ENCODE results near the gene UBAC2.

Gene UBAC2

DNA sequence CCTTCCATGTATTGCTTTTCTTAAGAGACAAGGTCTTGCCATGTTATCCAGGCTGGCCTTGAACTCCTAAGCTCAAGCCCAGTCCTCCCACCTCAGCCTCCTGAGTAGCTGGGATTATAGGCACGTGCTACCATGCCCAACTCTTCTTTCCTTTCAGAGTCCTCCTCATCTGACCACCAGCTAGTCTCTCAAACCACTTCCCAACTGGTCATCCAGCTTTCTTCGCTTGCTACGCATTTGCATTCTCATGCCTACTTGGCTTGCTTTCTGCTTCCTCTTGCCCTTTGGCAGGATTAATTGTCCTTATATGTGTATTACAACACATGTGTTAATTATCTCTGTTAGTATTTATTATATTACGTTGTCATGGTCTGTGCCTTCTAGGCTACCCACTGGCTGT is 51.3 kb downstream of the UBAC2 start:
- CTCF ChIA-PET: interaction anchor here (1.3 to 2.3 kb wide), 3 partner anchors 17 to 185 kb away, joined by 4 to 11 read pairs (median 5); no protein-coding TSS in a partner anchor

GRCh38 chr13:99254830-99255229 is 54.2 kb downstream of the UBAC2 start:
- TF ChIP-seq, protein P1, sequence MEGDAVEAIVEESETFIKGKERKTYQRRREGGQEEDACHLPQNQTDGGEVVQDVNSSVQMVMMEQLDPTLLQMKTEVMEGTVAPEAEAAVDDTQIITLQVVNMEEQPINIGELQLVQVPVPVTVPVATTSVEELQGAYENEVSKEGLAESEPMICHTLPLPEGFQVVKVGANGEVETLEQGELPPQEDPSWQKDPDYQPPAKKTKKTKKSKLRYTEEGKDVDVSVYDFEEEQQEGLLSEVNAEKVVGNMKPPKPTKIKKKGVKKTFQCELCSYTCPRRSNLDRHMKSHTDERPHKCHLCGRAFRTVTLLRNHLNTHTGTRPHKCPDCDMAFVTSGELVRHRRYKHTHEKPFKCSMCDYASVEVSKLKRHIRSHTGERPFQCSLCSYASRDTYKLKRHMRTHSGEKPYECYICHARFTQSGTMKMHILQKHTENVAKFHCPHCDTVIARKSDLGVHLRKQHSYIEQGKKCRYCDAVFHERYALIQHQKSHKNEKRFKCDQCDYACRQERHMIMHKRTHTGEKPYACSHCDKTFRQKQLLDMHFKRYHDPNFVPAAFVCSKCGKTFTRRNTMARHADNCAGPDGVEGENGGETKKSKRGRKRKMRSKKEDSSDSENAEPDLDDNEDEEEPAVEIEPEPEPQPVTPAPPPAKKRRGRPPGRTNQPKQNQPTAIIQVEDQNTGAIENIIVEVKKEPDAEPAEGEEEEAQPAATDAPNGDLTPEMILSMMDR (IDR thresholded peaks at IDR 0.05; ENCODE audit: insufficient read depth, low read length, missing control alignments): no peak
- DNase-seq (ENCODE audit: low read depth, low spot score): no peak
- CTCF ChIA-PET: interaction anchor here (1.3 to 4.8 kb wide), 4 partner anchors 14 to 181 kb away, joined by 9 to 76 read pairs (median 14); partner anchors contain the start of gene UBAC2
- POLR2A ChIA-PET: no interaction called here
- no peak overlapping the region for H3K4me3 ChIP-seq (ENCODE audit: low read depth, low read length)

More for the DNA sequence above, 51.3 kb downstream of the UBAC2 start:
- POLR2A ChIA-PET: no interaction called here
- H3K4me3 ChIP-seq (ENCODE audit: low read depth, low read length): no peak overlapping the region
- DNase-seq (ENCODE audit: low read depth, low spot score): no peak
- TF ChIP-seq, protein P1 (IDR thresholded peaks at IDR 0.05; ENCODE audit: insufficient read depth, low read length, missing control alignments): no peak

GRCh38 chr13:99255271-99255670 is 54.6 kb downstream of the UBAC2 start:
- TF ChIP-seq, protein P1 (IDR thresholded peaks at IDR 0.05; ENCODE audit: insufficient read depth, low read length, missing control alignments): no peak
- ChIA-PET CTCF (interaction anchor here (1.0 to 4.8 kb wide), 5 partner anchors 13 to 180 kb away, joined by 3 to 76 read pairs (median 12); partner anchors contain the start of gene UBAC2), POLR2A (interaction anchor here (1.0 kb wide), 1 partner anchor 55 kb away, joined by 5 read pairs; the partner anchor contains the start of gene UBAC2)
- no peak overlapping the region for H3K4me3 ChIP-seq (ENCODE audit: low read depth, low read length)
- no peak for DNase-seq (ENCODE audit: low read depth, low spot score)

- no peak overlapping the region for H3K4me3 ChIP-seq (ENCODE audit: low read depth, low read length)
- POLR2A ChIA-PET: interaction anchor here (0.7 to 1.0 kb wide), 2 partner anchors 27 to 56 kb away, joined by 3 to 5 read pairs; partner anchors contain the start of gene UBAC2
- CTCF ChIA-PET: interaction anchor here (0.9 to 4.8 kb wide), 7 partner anchors 11 to 179 kb away, joined by 3 to 76 read pairs (median 9); partner anchors contain the start of gene UBAC2
- TF ChIP-seq, protein P1 (IDR thresholded peaks at IDR 0.05; ENCODE audit: insufficient read depth, low read length, missing control alignments): no peak
- DNase-seq (ENCODE audit: low read depth, low spot score): no peak
Observed at GRCh38 chr13:99256283-99256682, 55.6 kb downstream of the UBAC2 start.

DNA sequence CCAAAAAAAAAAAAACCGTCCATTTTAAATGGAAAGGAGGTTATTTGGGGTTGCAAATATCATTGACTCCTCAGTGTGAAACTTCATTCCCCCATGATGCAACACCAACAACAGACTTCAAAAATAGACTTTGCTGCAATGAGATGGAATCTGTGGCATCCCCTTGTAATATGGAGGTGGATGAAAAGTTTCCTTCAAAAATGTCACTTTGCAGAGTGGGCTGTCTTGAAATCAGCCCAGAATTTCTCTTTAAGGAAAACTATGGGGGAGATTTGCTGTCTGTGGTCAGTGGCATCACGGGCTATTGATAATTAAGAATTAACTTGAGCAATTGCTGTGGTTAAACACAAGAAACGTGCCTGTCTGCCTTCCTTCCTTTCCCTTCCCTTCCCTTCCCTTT is 56.1 kb downstream of the UBAC2 start:
- POLR2A ChIA-PET: interaction anchor here (0.7 kb wide), 1 partner anchor 28 kb away, joined by 3 read pairs; no protein-coding TSS in a partner anchor
- no peak overlapping the region for H3K4me3 ChIP-seq (ENCODE audit: low read depth, low read length)
- CTCF ChIA-PET: interaction anchor here (0.9 to 4.8 kb wide), 6 partner anchors 11 to 179 kb away, joined by 3 to 76 read pairs (median 12); partner anchors contain the start of gene UBAC2
- DNase-seq (ENCODE audit: low read depth, low spot score): no peak
- TF ChIP-seq, protein P1 (IDR thresholded peaks at IDR 0.05; ENCODE audit: insufficient read depth, low read length, missing control alignments): no peak

GRCh38 chr13:99257291-99257690 is 56.6 kb downstream of the UBAC2 start:
- POLR2A ChIA-PET: no interaction called here
- H3K4me3 ChIP-seq (ENCODE audit: low read depth, low read length): no peak overlapping the region
- DNase-seq (ENCODE audit: low read depth, low spot score): no peak
- CTCF ChIA-PET: interaction anchor here (0.6 to 4.8 kb wide), 5 partner anchors 11 to 273 kb away, joined by 3 to 76 read pairs (median 8); no protein-coding TSS in a partner anchor
- TF ChIP-seq, protein P1 (IDR thresholded peaks at IDR 0.05; ENCODE audit: insufficient read depth, low read length, missing control alignments): no peak

All from AG04449 (cell line).